B cell (primary cell): Measurements from ENCODE around the gene FAM13B. TPM values are rescaled to one million over a fixed set of nuclear protein-coding genes. Genes with fewer than 3 reads are reported as not detected.

Source experiments
- ATAC-seq: fragments of 200-7000 bp; cut with Tn5 transposase; one replicate; pipeline ENCODE4 v1.10.0; 2021; ENCODE audit warnings: low read depth, mild to moderate bottlenecking, moderate number of reproducible peaks, moderate library complexity
- CTCF ChIA-PET: fragments of 350-600 bp; sonication (Branson Sonifier 250); formaldehyde crosslinking; loops from one replicate; lab custom pipeline; 2021; ENCODE audit warnings: antibody characterized with exemption, inconsistent platforms; lab: Charles Lee
- POLR2A ChIA-PET: fragments of 350-600 bp; sonication (Branson Sonifier 250); formaldehyde crosslinking; loops from one replicate; lab custom pipeline; 2021; ENCODE audit warnings: antibody characterized with exemption; lab: Charles Lee
- DNase-seq: peaks from one replicate; pipeline ENCODE4 v3.0.0; 2013
- H2AFZ ChIP-seq: 2 replicates; pipeline ENCODE4 v1.6.1; 2012; ENCODE audit warnings: mild to moderate bottlenecking, low read depth, low read length; ENCODE audit not compliant: insufficient read depth, poor library complexity, severe bottlenecking
- H3K27ac ChIP-seq, 2 donors: 1 replicate in 1 of 2; 2 replicates in 1 of 2; pipeline ENCODE4 v1.5.1; 2012 to 2013; ENCODE audit warnings: low read length in 2 of 2, mild to moderate bottlenecking in 2 of 2, moderate library complexity in 1 of 2
- H3K27me3 ChIP-seq, 4 experiments: fragments of 200-600 bp in 1 of 4; sonication (generic) in 1 of 4; replicated peaks in 1 of 4; 1 replicate in 2 of 4; 2 replicates in 2 of 4; pipeline versions ENCODE4 v1.6.1 to v1.7.0; 2013 to 2016; ENCODE audit warnings: low read length in 3 of 4, mild to moderate bottlenecking in 2 of 4, mixed read lengths in 1 of 4, moderate library complexity in 1 of 4; ENCODE audit not compliant: insufficient read depth in 4 of 4, control insufficient read depth in 3 of 4; ENCODE audit errors: control extremely low read depth in 1 of 4
- H3K36me3 ChIP-seq, 2 experiments: replicated peaks in 1 of 2; 1 replicate in 1 of 2; 2 replicates in 1 of 2; pipeline versions ENCODE4 v1.6.1 to v1.7.1; 2013; ENCODE audit warnings: low read length in 1 of 2; ENCODE audit not compliant: insufficient read depth in 2 of 2, control insufficient read depth in 1 of 2; ENCODE audit errors: control extremely low read depth in 1 of 2, extremely low read depth in 1 of 2
- H3K4me1 ChIP-seq, 2 donors: fragments of 200-600 bp in 1 of 2; sonication (generic) in 1 of 2; 1 replicate in 1 of 2; 2 replicates in 1 of 2; pipeline versions ENCODE4 v1.5.1 to v1.6.1; 2013 to 2017; ENCODE audit warnings: low read length in 2 of 2; ENCODE audit not compliant: control insufficient read depth in 2 of 2, insufficient read depth in 2 of 2
- H3K4me2 ChIP-seq: replicated peaks from 2 replicates; pipeline ENCODE3; 2012; ENCODE audit warnings: mild to moderate bottlenecking, low read depth, low read length; ENCODE audit not compliant: poor library complexity, severe bottlenecking
- H3K4me3 ChIP-seq, 5 experiments: fragments of 200-600 bp in 1 of 5; sonication (generic) in 1 of 5; 1 replicate in 3 of 5; 2 replicates in 2 of 5; pipeline versions ENCODE4 v1.5.1 to v1.7.0; 2011 to 2016; ENCODE audit warnings: low read length in 4 of 5, mild to moderate bottlenecking in 4 of 5, low read depth in 2 of 5, control low read depth in 1 of 5, moderate library complexity in 1 of 5; ENCODE audit not compliant: insufficient read depth in 1 of 5; ENCODE audit errors: control extremely low read depth in 1 of 5, extremely low read depth in 1 of 5
- H3K79me2 ChIP-seq: fragments of 200-600 bp; sonication (generic); one replicate; pipeline ENCODE4 v1.6.0; 2016; ENCODE audit warnings: low read length; ENCODE audit not compliant: control insufficient read depth, insufficient read depth
- H3K9ac ChIP-seq: fragments of 200-600 bp; sonication (generic); 2 replicates; pipeline ENCODE4 v1.6.1; 2017; ENCODE audit warnings: mild to moderate bottlenecking, low read length, moderate library complexity
- H3K9me3 ChIP-seq, 3 donors: one replicate each; pipeline versions ENCODE4 v1.6.1 to v1.7.1; 2013; ENCODE audit warnings: low read length in 2 of 3; ENCODE audit not compliant: control insufficient read depth in 2 of 3, insufficient read depth in 1 of 3; ENCODE audit errors: control extremely low read depth in 1 of 3
- H4K20me1 ChIP-seq: 2 replicates; pipeline ENCODE4 v1.6.0; 2012; ENCODE audit warnings: mild to moderate bottlenecking, low read length; ENCODE audit not compliant: insufficient read depth, control insufficient read depth, poor library complexity, severe bottlenecking
- H3K27ac Mint-ChIP-seq: one replicate; pipeline ENCODE4 v1.8.0; 2021; ENCODE audit warnings: mixed read lengths
- H3K27me3 Mint-ChIP-seq: one replicate; pipeline ENCODE4 v1.8.0; 2021; ENCODE audit warnings: mixed read lengths
- H3K4me1 Mint-ChIP-seq: one replicate; pipeline ENCODE4 v1.8.0; 2021; ENCODE audit warnings: mixed read lengths
- H3K4me3 Mint-ChIP-seq: one replicate; pipeline ENCODE4 v1.8.0; 2021; ENCODE audit warnings: mixed read lengths
- H3K9me3 Mint-ChIP-seq: one replicate; pipeline ENCODE4 v1.8.0; 2022; ENCODE audit warnings: mixed read lengths; ENCODE audit not compliant: insufficient read depth
- CTCF ChIP-seq: fragments of 200-600 bp; IDR thresholded peaks from one replicate; pipeline ENCODE4 v1.8.0; 2022; ENCODE audit warnings: antibody characterized with exemption, mild to moderate bottlenecking
- EZH2 ChIP-seq: IDR thresholded peaks from 2 replicates; pipeline ENCODE4 v1.6.1; 2012; ENCODE audit warnings: borderline replicate concordance, low read depth, mild to moderate bottlenecking, moderate library complexity, low read length; ENCODE audit not compliant: insufficient read depth, poor library complexity, severe bottlenecking
- WGBS: methylation state at CpG from one replicate; pipeline ENCODE4 v1.1.5; 2013; ENCODE audit warnings: missing lambda C conversion rate; ENCODE audit not compliant: insufficient coverage; 5-methylcytosine and 5-hydroxymethylcytosine counted together
- intact Hi-C: fragments of 100-400 bp; cut with micrococcal nuclease; formaldehyde crosslinking; loops from one replicate; pipeline ENCODE4 v1.10.0; 2022
- polyA plus RNA-seq: library from polyadenylated mRNA; depleted of rRNA; stranded (reverse); fragments of >200 nt; gene quantifications from 2 replicates; pipeline ENCODE4 v1.2.3, GENCODE V29; 2012
- total RNA-seq, 2 donors: library from RNA; stranded (reverse); fragments of 120-200 nt in 1 of 2; gene quantifications; 1 replicate in 1 of 2; 2 replicates in 1 of 2; pipeline versions ENCODE4 v1.2.3 to v1.2.4, GENCODE V29; 2013 to 2022

The FAM13B gene
- total and polyA plus RNA-seq, 2 donors (not counting 1 experiment from before 2014, with no cell fraction given), result 17.3 to 118 TPM

- no peak overlapping the region for H3K4me2 ChIP-seq
- no peaks in the 10 kb centered on the region for H3K9me3 ChIP-seq
- H3K9me3 Mint-ChIP-seq, result no peaks in the 10 kb centered on the region
- ATAC-seq, result no peak
- H3K4me1 Mint-ChIP-seq, result peaks cover 16% of the 10 kb centered on the region
- no peak overlapping the region for H3K27ac Mint-ChIP-seq
- H4K20me1 ChIP-seq, result no peaks in the 10 kb centered on the region
- DNase-seq, result no peak
- no CpG with 5 or more reads among the region's 1 CpG for WGBS
- ChIA-PET POLR2A (no interaction called here), CTCF (interaction anchor here (0.9 kb wide), 1 partner anchor 10 kb away, joined by 4 read pairs; no protein-coding TSS in a partner anchor)
- no peak overlapping the region for H3K9ac ChIP-seq
- H3K27ac ChIP-seq, result no peak overlapping the region
- no peaks in the 10 kb centered on the region for H3K27me3 ChIP-seq
- H3K4me3 Mint-ChIP-seq, result no peak overlapping the region
- no peak for TF ChIP-seq CTCF
- no peak for TF ChIP-seq EZH2
- intact Hi-C loops, result loop anchor here (5.0 to 10.0 kb wide), 2 partner anchors 51 to 163 kb away; partner anchors contain the start of gene PKD2L2
- peaks cover 12 to 55% of the 10 kb centered on the region in 2 experiments for H3K36me3 ChIP-seq
- no peaks in the 10 kb centered on the region for H3K79me2 ChIP-seq
- no peak overlapping the region for H3K4me3 ChIP-seq
- H3K27me3 Mint-ChIP-seq, result no peaks in the 10 kb centered on the region
- no peak overlapping the region for H2AFZ ChIP-seq
- H3K4me1 ChIP-seq, result peaks cover 0 to 5% of the 10 kb centered on the region in 2 donors
These were observed 94.7 kb downstream of the FAM13B start for GRCh38 chr5:137937994-137938750.

- Histone ChIP-seq H4K20me1 (no peaks in the 10 kb centered on the region), H3K4me1 (peaks cover 0 to 5% of the 10 kb centered on the region in 2 donors), H2AFZ (no peak overlapping the region), H3K27me3 (no peaks in the 10 kb centered on the region), H3K9me3 (no peaks in the 10 kb centered on the region), H3K4me3 (no peak overlapping the region), H3K4me2 (no peak overlapping the region), H3K27ac (peak overlapping the region in 1 of 2 donors; percentile 49), H3K79me2 (no peaks in the 10 kb centered on the region), H3K36me3 (peaks cover 6 to 32% of the 10 kb centered on the region in 2 experiments), H3K9ac (no peak overlapping the region)
- DNase-seq (no peak), ATAC-seq (no peak)
- H3K4me3 Mint-ChIP-seq, result no peak overlapping the region
- no peak for TF ChIP-seq CTCF
- no peak for TF ChIP-seq EZH2
- no CpG with 5 or more reads among the region's 3 CpGs for WGBS
- peaks cover 16% of the 10 kb centered on the region for H3K4me1 Mint-ChIP-seq
- POLR2A ChIA-PET, result interaction anchor here (0.9 kb wide), 1 partner anchor 184 kb away, joined by 3 read pairs; no protein-coding TSS in a partner anchor
- H3K27me3 Mint-ChIP-seq, result no peaks in the 10 kb centered on the region
- intact Hi-C loops, result loop anchor here (5.0 to 10.0 kb wide), 2 partner anchors 48 to 161 kb away; partner anchors contain the start of gene PKD2L2
- CTCF ChIA-PET, result interaction anchor here (0.7 to 1.8 kb wide), 5 partner anchors 53 to 184 kb away, joined by 3 to 13 read pairs (median 5); no protein-coding TSS in a partner anchor
- peak overlapping the region; percentile 63 for H3K27ac Mint-ChIP-seq
- no peaks in the 10 kb centered on the region for H3K9me3 Mint-ChIP-seq
These were observed 97.2 kb downstream of the FAM13B start for GRCh38 chr5:137935694-137936093.
